Measurements from ENCODE around the gene SLC27A2. TPM values are rescaled to one million over a fixed set of nuclear protein-coding genes. Genes with fewer than 3 reads are reported as not detected.

The SLC27A2 gene
- total and polyA plus RNA-seq, 2 experiments from 2014 or later, result 2.8 to 9.4 TPM

GRCh38 chr15:50227076-50227475 lies 45.1 kb downstream of the SLC27A2 start (continued):
- TF ChIP-seq ZNF462 (CRISPR knock-in tag; IDR thresholded peaks at IDR 0.05) (no peak), CTCF (conservative IDR thresholded peaks at IDR 0.05; ENCODE audit: low read depth in 2 of 2) (no peak), ZNF331 (CRISPR knock-in tag; IDR thresholded peaks at IDR 0.05; ENCODE audit: low read depth) (no peak), REST (IDR thresholded peaks at IDR 0.05; ENCODE audit: unreplicated experiment) (no peak)

Measured in GM23338 (cell line).